A549 (cell line): ENCODE results near the gene INPP5F. TPM values are rescaled to one million over a fixed set of nuclear protein-coding genes. Genes with fewer than 3 reads are reported as not detected.
A peak's percentile ranks its signal among the peaks of the same experiment; 100 is the strongest.

Source experiments
- ATAC-seq, 2 experiments: fragments of 200-7000 bp in 1 of 2; fragments of >200 bp in 1 of 2; cut with Nextera tagmentation in 1 of 2; cut with Tn5 transposase in 1 of 2; 3 replicates each; pipeline versions ENCODE4 v1.8.0 to v1.9.1; 2018 to 2020; ENCODE audit warnings: mild to moderate bottlenecking in 1 of 2, moderate library complexity in 1 of 2
- CTCF ChIA-PET: fragments of 300-600 bp; sonication (Branson Sonifier 250); formaldehyde crosslinking; extraction: SDS; loops from one replicate; lab custom pipeline; 2021; ENCODE audit warnings: antibody characterized with exemption, inconsistent platforms; lab: Yijun Ruan, JAX
- POLR2A ChIA-PET: fragments of 350-600 bp; formaldehyde crosslinking; extraction: SDS; loops from one replicate; lab custom pipeline; 2021; ENCODE audit warnings: antibody characterized with exemption, inconsistent platforms; lab: Yijun Ruan, JAX
- DNase-seq, 2 experiments: peaks; one replicate each; pipeline versions ENCODE4 v3.0.0 to v3.0.0-alpha.2; 2011 to 2016; ENCODE audit warnings: low read depth in 1 of 2, low spot score in 1 of 2
- FAIRE-seq: peaks from 2 replicates; lab custom pipeline; 2011; peaks lifted over from hg19 to GRCh38; lab: Jason Lieb, UNC
- H3K27ac ChIP-seq, 2 experiments: fragments of >200 bp; sonication (Bioruptor Twin); formaldehyde crosslinking; 3 replicates each; pipeline ENCODE4 v1.5.1; 2016 to 2017
- H3K4me1 ChIP-seq: fragments of >200 bp; sonication (Bioruptor Twin); formaldehyde crosslinking; 3 replicates; pipeline ENCODE4 v1.6.1; 2016
- H3K4me2 ChIP-seq: fragments of >200 bp; sonication (Bioruptor Twin); formaldehyde crosslinking; 3 replicates; pipeline ENCODE4 v1.6.1; 2016
- H3K4me3 ChIP-seq: fragments of >200 bp; sonication (Bioruptor Twin); formaldehyde crosslinking; 3 replicates; pipeline ENCODE4 v1.5.1; 2016
- H3K9me3 ChIP-seq: fragments of >200 bp; sonication (Bioruptor Twin); formaldehyde crosslinking; 3 replicates; pipeline ENCODE4 v1.6.1; 2016
- BHLHE40 ChIP-seq: IDR thresholded peaks from 2 replicates; pipeline ENCODE4 v1.6.1; 2012; ENCODE audit warnings: low read depth, low read length, inconsistent platforms
- CBX2 ChIP-seq: fragments of 200-600 bp; sonication (generic); IDR thresholded peaks from 2 replicates; pipeline ENCODE4 v1.6.1; 2016; ENCODE audit warnings: low read depth, mild to moderate bottlenecking, borderline replicate concordance
- CEBPB ChIP-seq, 2 experiments: fragments of >200 bp in 1 of 2; sonication (Bioruptor Twin) in 1 of 2; formaldehyde crosslinking in 1 of 2; IDR thresholded peaks; 2 replicates each; pipeline ENCODE4 v1.6.1; 2012 to 2016
- ELK1 ChIP-seq: fragments of 150-350 bp; IDR thresholded peaks from 2 replicates; pipeline ENCODE4 v1.6.1; 2014; ENCODE audit warnings: low read depth, mild to moderate bottlenecking, low read length
- HES2 ChIP-seq: fragments of >200 bp; sonication (Bioruptor Twin); formaldehyde crosslinking; IDR thresholded peaks from 2 replicates; pipeline ENCODE4 v1.6.1; 2016
- HEYL ChIP-seq: fragments of 250-450 bp; sonication (Bioruptor Pico); IDR thresholded peaks from 2 replicates; pipeline ENCODE4 v1.8.0; 2021; ENCODE audit warnings: mild to moderate bottlenecking, moderate library complexity
- HMGXB4 ChIP-seq: fragments of 250-450 bp; sonication (Bioruptor Pico); IDR thresholded peaks from 2 replicates; pipeline ENCODE4 v1.5.0; 2021; ENCODE audit warnings: mild to moderate bottlenecking, moderate library complexity, borderline replicate concordance
- HOXA7 ChIP-seq: fragments of 250-450 bp; sonication (Bioruptor Pico); IDR thresholded peaks from 2 replicates; pipeline ENCODE4 v1.5.0; 2020; ENCODE audit warnings: mild to moderate bottlenecking, moderate library complexity
- HOXB13 ChIP-seq: fragments of 250-450 bp; sonication (Bioruptor Pico); IDR thresholded peaks from 2 replicates; pipeline ENCODE4 v1.5.0; 2020; ENCODE audit warnings: low read depth, mild to moderate bottlenecking, moderate library complexity
- KDM1A ChIP-seq: fragments of 200-600 bp; sonication (generic); IDR thresholded peaks from 2 replicates; pipeline ENCODE4 v1.6.1; 2016; ENCODE audit warnings: low read depth, mild to moderate bottlenecking
- KDM5A ChIP-seq: fragments of 200-600 bp; sonication (generic); IDR thresholded peaks from 2 replicates; pipeline ENCODE4 v1.6.1; 2016; ENCODE audit warnings: antibody characterized with exemption, mild to moderate bottlenecking
- MAZ ChIP-seq: fragments of 150-350 bp; IDR thresholded peaks from 2 replicates; pipeline ENCODE4 v1.6.1; 2014; ENCODE audit warnings: antibody characterized with exemption, low read depth, low read length, borderline replicate concordance
- NFE2L2 ChIP-seq: fragments of 150-350 bp; conservative IDR thresholded peaks from 2 replicates; pipeline ENCODE4 v1.6.1; 2014; ENCODE audit warnings: low read length
- NR3C1 ChIP-seq: fragments of >200 bp; sonication (Bioruptor Twin); formaldehyde crosslinking; IDR thresholded peaks from 3 replicates; pipeline ENCODE4 v1.6.1; 2017
- PHF8 ChIP-seq: fragments of 200-600 bp; sonication (generic); IDR thresholded peaks from 2 replicates; pipeline ENCODE4 v1.6.1; 2016; ENCODE audit warnings: low read depth, mild to moderate bottlenecking, antibody characterized with exemption, moderate library complexity, borderline replicate concordance
- REST ChIP-seq: fragments of 200-600 bp; sonication (generic); IDR thresholded peaks from 2 replicates; pipeline ENCODE4 v1.6.1; 2016; ENCODE audit warnings: antibody characterized with exemption, mild to moderate bottlenecking, moderate library complexity
- USF2 ChIP-seq: fragments of 450-650 bp; IDR thresholded peaks from 2 replicates; pipeline ENCODE4 v1.6.1; 2014; ENCODE audit warnings: antibody characterized with exemption
- WGBS: methylation state at CpG from one replicate; pipeline ENCODE4 v1.1.6; 2017; ENCODE audit errors: missing lambda C conversion rate; 5-methylcytosine and 5-hydroxymethylcytosine counted together
- polyA plus RNA-seq, 4 experiments: library from polyadenylated mRNA; depleted of rRNA in 3 of 4; stranded (reverse); fragments of >200 nt; fragmentation: RNase III in 1 of 4; extraction: RNeasy Plus Mini Kit Qiagen cat#74134 plus additional on column Dnase treatment in 1 of 4; gene quantifications; 2 replicates in 3 of 4; 3 replicates in 1 of 4; pipeline ENCODE4 v1.2.3, GENCODE V29; 2011 to 2017

INPP5F gene
- polyA plus RNA-seq, 2 of the 4 experiments (the other 2 are of a cell fraction), result 5.6 to 7.7 TPM

- CTCF ChIA-PET, result no interaction called here
- Histone ChIP-seq H3K9me3 (no peaks in the 10 kb centered on the region), H3K4me3 (no peak overlapping the region), H3K4me1 (no peaks in the 10 kb centered on the region), H3K4me2 (no peak overlapping the region)
- FAIRE-seq (no peak), DNase-seq (no peak), ATAC-seq (peak in 1 of 2 experiments; percentile 26; a peak in 1 of 6 replicates)
- WGBS, result 79% methylated on average over 3 of the region's 3 CpGs
- POLR2A ChIA-PET, result no interaction called here
- TF ChIP-seq HES2 (no peak), NFE2L2 (no peak), NR3C1 (no peak), BHLHE40 (no peak), USF2 (no peak), REST (no peak), HMGXB4 (CRISPR knock-in tag) (no peak), KDM1A (no peak), CBX2 (no peak), CEBPB (IDR thresholded peaks at IDR 0.05) (no peak), HOXA7 (CRISPR knock-in tag) (no peak), HOXB13 (CRISPR knock-in tag) (no peak), KDM5A (no peak), HEYL (CRISPR knock-in tag) (no peak)
- TF ChIP-seq, all 56 proteins: peak for 0
- H3K27ac ChIP-seq, result no peak overlapping the region
Observed at GRCh38 chr10:119824299-119824698, 98.4 kb downstream of the INPP5F start.

GRCh38 chr10:119826771-119827170 lies 100.9 kb downstream of the INPP5F start:
- no peak overlapping the region for H3K27ac ChIP-seq
- ChIA-PET CTCF (interaction anchor here (1.2 to 1.4 kb wide), 2 partner anchors 12 to 77 kb away, joined by 3 read pairs; no protein-coding TSS in a partner anchor), POLR2A (no interaction called here)
- FAIRE-seq (no peak), DNase-seq (no peak), ATAC-seq (peak in 1 of 2 experiments; percentile 23; a peak in 1 of 6 replicates)
- TF ChIP-seq USF2 (no peak), CEBPB (IDR thresholded peaks at IDR 0.05) (no peak), MAZ (no peak), ELK1 (no peak), PHF8 (no peak)
- H3K4me2 ChIP-seq, result no peak overlapping the region
- WGBS, result 91% methylated on average over 6 of the region's 6 CpGs
- H3K4me3 ChIP-seq, result no peak overlapping the region
- no peaks in the 10 kb centered on the region for H3K9me3 ChIP-seq
- H3K4me1 ChIP-seq, result no peaks in the 10 kb centered on the region
